ENCODE measurements around the gene RWDD1. TPM values are rescaled to one million over a fixed set of nuclear protein-coding genes. Genes with fewer than 3 reads are reported as not detected.
A peak's percentile ranks its signal among the peaks of the same experiment; 100 is the strongest.

The RWDD1 gene
- total RNA-seq, 1 donor from 2014 or later, result 37.6 TPM

DNA sequence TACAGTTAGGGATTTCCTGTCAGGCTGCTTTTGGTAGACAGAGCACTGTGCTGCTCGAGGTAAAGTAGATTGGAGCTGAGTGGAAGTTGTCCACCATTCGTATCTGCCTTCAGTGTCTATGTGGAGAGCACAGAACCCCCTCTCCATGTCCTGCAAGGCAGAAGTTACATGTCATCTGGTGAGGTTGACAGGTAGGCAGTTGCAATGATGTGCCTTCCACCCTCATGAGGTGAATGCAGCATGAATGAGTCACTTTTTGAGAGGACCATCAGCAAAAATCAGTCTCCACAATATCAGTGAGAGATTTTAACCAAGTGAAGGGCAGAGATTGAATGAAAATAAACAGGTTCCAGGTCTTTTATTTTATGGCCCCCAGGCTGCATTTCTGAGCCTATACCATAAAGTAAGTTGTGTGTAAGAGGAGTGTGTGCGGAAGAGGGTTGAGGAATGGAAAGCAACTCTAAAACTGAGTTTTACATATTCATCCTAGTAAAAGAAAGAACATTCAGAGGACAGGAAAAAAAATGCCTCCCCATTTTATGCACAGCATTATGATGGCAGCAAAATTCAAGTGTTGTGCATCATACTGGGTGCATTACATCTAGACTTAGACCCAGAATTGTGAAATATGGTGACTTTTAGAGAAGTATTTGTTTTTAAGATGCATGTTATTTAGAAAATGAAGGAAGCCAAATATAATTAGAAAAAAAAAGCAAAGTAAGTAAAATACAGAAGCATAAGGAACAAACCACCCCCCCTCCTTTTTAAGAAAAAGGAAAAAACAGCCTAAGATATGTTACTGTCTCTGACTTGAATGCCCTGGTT, 41.6 kb upstream of the RWDD1 start:
- peak overlapping the region; percentile 88 for H3K27ac Mint-ChIP-seq
- DNase-seq (ENCODE audit: low spot score in 2 of 2, unreplicated experiment in 2 of 2), result no peak
- no peaks in the 10 kb centered on the region for H3K9me3 Mint-ChIP-seq
- peaks cover 59% of the 10 kb centered on the region for H3K4me1 Mint-ChIP-seq
- H3K36me3 Mint-ChIP-seq, result no peaks in the 10 kb centered on the region
- TF ChIP-seq, protein P1, sequence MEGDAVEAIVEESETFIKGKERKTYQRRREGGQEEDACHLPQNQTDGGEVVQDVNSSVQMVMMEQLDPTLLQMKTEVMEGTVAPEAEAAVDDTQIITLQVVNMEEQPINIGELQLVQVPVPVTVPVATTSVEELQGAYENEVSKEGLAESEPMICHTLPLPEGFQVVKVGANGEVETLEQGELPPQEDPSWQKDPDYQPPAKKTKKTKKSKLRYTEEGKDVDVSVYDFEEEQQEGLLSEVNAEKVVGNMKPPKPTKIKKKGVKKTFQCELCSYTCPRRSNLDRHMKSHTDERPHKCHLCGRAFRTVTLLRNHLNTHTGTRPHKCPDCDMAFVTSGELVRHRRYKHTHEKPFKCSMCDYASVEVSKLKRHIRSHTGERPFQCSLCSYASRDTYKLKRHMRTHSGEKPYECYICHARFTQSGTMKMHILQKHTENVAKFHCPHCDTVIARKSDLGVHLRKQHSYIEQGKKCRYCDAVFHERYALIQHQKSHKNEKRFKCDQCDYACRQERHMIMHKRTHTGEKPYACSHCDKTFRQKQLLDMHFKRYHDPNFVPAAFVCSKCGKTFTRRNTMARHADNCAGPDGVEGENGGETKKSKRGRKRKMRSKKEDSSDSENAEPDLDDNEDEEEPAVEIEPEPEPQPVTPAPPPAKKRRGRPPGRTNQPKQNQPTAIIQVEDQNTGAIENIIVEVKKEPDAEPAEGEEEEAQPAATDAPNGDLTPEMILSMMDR (IDR thresholded peaks at IDR 0.05; ENCODE audit: unreplicated experiment), result no peak
- no peaks in the 10 kb centered on the region for H3K27me3 Mint-ChIP-seq (ENCODE audit: low read depth)
- no peak overlapping the region for H3K4me3 Mint-ChIP-seq

GRCh38 chr6:116530436-116530835, 40.9 kb upstream of the RWDD1 start:
- H3K27ac Mint-ChIP-seq, result peak overlapping the region; percentile 88
- H3K4me3 Mint-ChIP-seq, result no peak overlapping the region
- no peak for DNase-seq (ENCODE audit: low spot score in 2 of 2, unreplicated experiment in 2 of 2)
- H3K27me3 Mint-ChIP-seq (ENCODE audit: low read depth), result no peaks in the 10 kb centered on the region
- TF ChIP-seq, protein P1 (IDR thresholded peaks at IDR 0.05; ENCODE audit: unreplicated experiment), result no peak
- peaks cover 59% of the 10 kb centered on the region for H3K4me1 Mint-ChIP-seq
- no peaks in the 10 kb centered on the region for H3K9me3 Mint-ChIP-seq
- H3K36me3 Mint-ChIP-seq, result no peaks in the 10 kb centered on the region

DNA sequence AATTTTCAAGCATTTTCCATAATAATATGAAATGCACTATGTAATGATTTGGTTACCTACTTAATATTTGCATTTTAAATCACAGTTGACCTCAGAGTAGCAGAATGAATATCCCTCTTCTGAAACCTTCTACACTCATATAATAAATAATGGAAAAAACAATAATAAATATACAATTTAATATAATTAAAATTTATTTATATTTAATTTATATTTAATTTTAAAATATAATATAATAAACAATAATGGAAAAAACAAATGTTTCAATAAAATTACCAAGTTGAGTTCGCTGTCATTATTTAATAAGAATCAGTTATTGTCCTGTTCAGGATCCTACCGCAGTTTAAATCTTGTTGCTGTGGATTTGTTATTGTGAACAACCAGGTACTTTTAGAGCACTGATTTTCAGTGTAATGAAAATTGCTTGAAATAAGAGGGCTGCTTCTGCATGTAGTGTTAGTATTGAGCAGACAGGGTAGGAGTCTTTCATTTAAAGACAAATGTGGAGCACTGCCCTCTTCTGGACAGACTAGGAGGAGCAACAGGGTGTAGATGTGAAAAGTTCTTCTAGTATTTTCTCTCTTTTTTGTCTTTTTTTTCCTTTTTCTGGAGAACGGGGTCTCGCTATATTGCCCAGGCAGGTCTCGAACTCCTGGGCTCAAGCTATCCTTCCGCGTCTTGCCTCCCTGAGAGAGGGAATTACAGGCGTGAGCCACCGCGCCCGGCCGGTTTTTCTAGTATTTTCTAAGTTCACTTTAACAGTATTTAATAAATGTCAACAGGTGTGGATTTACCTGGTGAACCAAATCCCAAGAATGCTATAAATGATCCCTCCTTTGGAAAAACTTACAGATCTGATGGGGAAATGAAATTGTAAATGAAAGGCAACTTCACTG, 39.4 kb upstream of the RWDD1 start:
- no peaks in the 10 kb centered on the region for H3K27me3 Mint-ChIP-seq (ENCODE audit: low read depth)
- peak in 1 of 2 experiments; percentile 61 for DNase-seq (ENCODE audit: low spot score in 2 of 2, unreplicated experiment in 2 of 2)
- H3K4me3 Mint-ChIP-seq, result no peak overlapping the region
- H3K36me3 Mint-ChIP-seq, result no peaks in the 10 kb centered on the region
- TF ChIP-seq, protein P1 (IDR thresholded peaks at IDR 0.05; ENCODE audit: unreplicated experiment), result peak; percentile 46
- H3K27ac Mint-ChIP-seq, result no peak overlapping the region
- peaks cover 4% of the 10 kb centered on the region for H3K9me3 Mint-ChIP-seq
- peaks cover 58% of the 10 kb centered on the region for H3K4me1 Mint-ChIP-seq

GRCh38 chr6:116533233-116533957, 37.9 kb upstream of the RWDD1 start:
- TF ChIP-seq, protein P1 (IDR thresholded peaks at IDR 0.05; ENCODE audit: unreplicated experiment), result no peak
- no peak overlapping the region for H3K4me3 Mint-ChIP-seq
- peaks cover 7% of the 10 kb centered on the region for H3K9me3 Mint-ChIP-seq
- no peak for DNase-seq (ENCODE audit: low spot score in 2 of 2, unreplicated experiment in 2 of 2)
- peaks cover 2% of the 10 kb centered on the region for H3K36me3 Mint-ChIP-seq
- peaks cover 48% of the 10 kb centered on the region for H3K4me1 Mint-ChIP-seq
- H3K27ac Mint-ChIP-seq, result no peak overlapping the region
- H3K27me3 Mint-ChIP-seq (ENCODE audit: low read depth), result no peaks in the 10 kb centered on the region

GRCh38 chr6:116535109-116535508, 36.2 kb upstream of the RWDD1 start:
- peaks cover 7% of the 10 kb centered on the region for H3K9me3 Mint-ChIP-seq

More at GRCh38 chr6:116535109-116535508, 36.2 kb upstream of the RWDD1 start:
- TF ChIP-seq, protein P1 (IDR thresholded peaks at IDR 0.05; ENCODE audit: unreplicated experiment), result no peak
- no peak for DNase-seq (ENCODE audit: low spot score in 2 of 2, unreplicated experiment in 2 of 2)
- Mint-ChIP-seq H3K27ac (no peak overlapping the region), H3K27me3 (ENCODE audit: low read depth) (no peaks in the 10 kb centered on the region), H3K4me3 (no peak overlapping the region), H3K4me1 (peaks cover 32% of the 10 kb centered on the region), H3K36me3 (peaks cover 2% of the 10 kb centered on the region)

Measured in mesothelial cell of epicardium (in vitro differentiated cells).